HuH-7 (cell line): Measurements from ENCODE around the gene SLC36A3.
"Not testable (repeated sequence)": the region's sequence is repeated elsewhere in the genome, so short reads cannot be mapped to it uniquely, and the experiment has no call there.

Experiments
- DNase-seq: peaks from one replicate; pipeline ENCODE4 v3.0.0; 2011; ENCODE audit warnings: low spot score

The SLC36A3 gene

GRCh38 chr5:151237685-151238084 is 65.9 kb downstream of the SLC36A3 start:
- no peak for DNase-seq

DNA sequence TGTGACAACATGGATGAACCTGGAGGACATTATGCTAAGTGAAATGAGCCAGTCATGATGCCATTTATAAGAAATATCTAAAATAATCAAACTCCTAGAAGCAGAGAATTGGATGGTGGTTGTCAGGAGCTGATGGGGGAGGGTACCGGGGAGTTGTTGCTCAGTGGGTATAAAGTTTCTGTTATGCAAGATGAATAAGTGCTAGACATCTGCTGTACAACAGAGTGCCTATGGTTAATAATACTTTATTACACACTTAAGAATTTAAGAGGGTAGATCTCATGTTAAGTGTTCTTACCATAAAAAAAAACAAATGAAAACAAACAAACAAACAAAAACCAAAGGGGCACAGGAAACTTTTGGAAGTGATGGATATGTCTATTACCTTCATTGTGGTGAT is 66.7 kb downstream of the SLC36A3 start:
- no peak for DNase-seq

DNA sequence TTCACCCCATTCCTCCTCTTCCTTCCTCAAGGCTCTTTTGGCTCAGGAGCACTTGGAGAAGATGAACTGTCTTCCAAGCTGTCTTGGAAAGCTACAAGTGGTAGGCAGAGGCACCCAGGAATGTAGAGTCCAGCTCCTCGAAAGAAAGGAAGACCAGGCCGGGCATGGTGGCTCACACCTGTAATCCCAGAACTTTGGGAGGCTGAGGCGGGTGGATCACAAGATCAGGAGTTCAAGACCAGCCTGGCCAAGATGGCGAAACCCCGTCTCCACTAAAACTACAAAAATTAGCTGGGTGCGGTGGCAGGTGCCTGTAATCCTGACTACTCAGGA is 68.4 kb downstream of the SLC36A3 start:
- not testable (repeated sequence) for DNase-seq

- DNase-seq: peak; percentile 75
Observed at GRCh38 chr5:151234476-151235238, 68.9 kb downstream of the SLC36A3 start.

DNA sequence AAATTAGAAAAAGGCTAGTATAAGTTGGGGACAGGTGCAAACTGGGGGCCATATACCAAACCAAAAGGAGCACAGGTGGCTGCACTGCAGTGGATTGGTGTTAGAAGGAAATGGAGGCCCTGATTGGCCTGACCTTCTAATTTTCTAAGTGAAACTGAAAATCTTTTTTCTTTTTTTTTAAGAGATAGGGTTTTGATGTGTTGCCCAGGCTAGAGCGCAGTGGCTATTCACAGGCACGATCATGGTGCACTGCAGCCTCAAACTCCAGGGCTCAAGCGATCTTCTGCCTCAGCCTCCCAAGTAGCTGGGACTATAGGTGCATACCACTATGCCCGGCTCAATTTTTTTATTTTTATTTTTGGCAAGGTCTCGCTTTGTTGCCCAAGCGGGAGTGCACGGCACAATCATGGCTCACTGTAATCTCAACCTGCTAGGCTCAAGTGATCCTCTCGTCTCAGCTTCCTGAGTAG is 69.9 kb downstream of the SLC36A3 start:
- no peak for DNase-seq

- DNase-seq: no peak
Observed at GRCh38 chr5:151231359-151231758, 72.2 kb downstream of the SLC36A3 start.

DNA sequence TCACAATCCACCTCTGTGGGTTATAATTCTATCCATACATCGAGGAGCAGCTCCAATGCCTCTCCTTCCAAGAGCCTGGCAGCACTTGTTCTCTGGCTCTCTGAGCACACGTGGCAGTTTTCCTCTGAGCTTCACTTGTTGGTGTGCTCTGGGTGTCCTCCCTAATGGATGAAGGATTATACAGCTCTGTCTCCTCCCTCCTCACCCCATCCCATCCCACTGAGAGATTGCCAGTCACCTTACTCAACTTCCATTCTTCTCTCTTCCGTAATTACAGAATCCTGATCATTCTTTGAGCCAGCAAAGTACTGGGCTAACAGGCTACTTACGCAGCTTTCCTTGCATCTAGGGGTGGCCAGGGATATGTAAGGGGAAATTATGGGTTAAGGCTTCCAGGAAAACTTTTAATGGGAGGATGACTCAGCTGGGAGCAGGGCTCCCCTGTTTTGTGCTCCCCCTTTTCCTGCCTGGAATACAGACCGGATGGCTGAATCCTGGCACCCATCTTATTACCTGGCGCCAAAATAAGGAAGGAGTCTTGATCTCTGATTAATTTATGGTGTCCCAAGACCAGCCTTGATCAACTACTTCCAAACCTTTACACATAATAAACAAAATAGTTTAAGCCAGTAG is 73.4 kb downstream of the SLC36A3 start:
- no peak for DNase-seq

GRCh38 chr5:151228986-151229385 is 74.6 kb downstream of the SLC36A3 start:
- DNase-seq: no peak

DNA sequence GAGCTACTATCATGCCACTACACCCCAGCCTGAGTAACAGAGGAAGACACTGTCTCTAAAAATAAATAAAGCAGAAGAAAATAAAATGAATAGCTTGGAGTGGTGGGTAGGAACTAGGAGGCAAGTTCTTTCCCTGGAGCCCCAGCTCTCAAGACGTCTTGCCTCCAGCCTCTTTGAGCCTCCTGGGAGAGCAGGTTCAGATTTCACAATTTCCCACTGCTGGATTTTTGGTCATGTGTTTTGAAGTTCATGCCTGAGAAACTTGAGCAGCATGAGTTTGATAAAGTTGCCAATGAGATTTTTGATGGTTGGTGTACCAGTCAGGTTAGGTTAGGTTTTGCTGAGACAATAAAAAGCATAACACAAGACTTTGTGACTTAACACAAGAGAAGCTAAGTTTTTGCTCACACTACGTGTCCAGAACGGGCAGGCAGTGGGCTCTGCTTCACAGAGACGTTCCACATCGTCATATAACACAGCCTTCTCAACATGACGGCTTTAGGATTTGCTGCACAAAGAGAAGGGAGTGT is 75.6 kb downstream of the SLC36A3 start:
- DNase-seq: no peak
